GM12864 (cell line): ENCODE measurements around the gene MMP3.
A peak's percentile ranks its signal among the peaks of the same experiment; 100 is the strongest.

Experiments
- DNase-seq: peaks from one replicate; pipeline ENCODE4 v3.0.0-alpha.2; 2011; ENCODE audit warnings: low read depth
- H3K4me3 ChIP-seq: 2 replicates; pipeline ENCODE4 v1.5.1; 2011; ENCODE audit warnings: mild to moderate bottlenecking, low read depth, low read length, control low read depth
- TF ChIP-seq, protein P1 (sequence below): IDR thresholded peaks from 2 replicates; pipeline ENCODE4 v1.5.1; 2011; ENCODE audit warnings: low read depth, mild to moderate bottlenecking, moderate library complexity, low read length, control low read depth, inconsistent platforms; ENCODE audit errors: missing control alignments

Gene MMP3

GRCh38 chr11:102824556-102824955 is 18.9 kb downstream of the MMP3 start:
- TF ChIP-seq, protein P1, sequence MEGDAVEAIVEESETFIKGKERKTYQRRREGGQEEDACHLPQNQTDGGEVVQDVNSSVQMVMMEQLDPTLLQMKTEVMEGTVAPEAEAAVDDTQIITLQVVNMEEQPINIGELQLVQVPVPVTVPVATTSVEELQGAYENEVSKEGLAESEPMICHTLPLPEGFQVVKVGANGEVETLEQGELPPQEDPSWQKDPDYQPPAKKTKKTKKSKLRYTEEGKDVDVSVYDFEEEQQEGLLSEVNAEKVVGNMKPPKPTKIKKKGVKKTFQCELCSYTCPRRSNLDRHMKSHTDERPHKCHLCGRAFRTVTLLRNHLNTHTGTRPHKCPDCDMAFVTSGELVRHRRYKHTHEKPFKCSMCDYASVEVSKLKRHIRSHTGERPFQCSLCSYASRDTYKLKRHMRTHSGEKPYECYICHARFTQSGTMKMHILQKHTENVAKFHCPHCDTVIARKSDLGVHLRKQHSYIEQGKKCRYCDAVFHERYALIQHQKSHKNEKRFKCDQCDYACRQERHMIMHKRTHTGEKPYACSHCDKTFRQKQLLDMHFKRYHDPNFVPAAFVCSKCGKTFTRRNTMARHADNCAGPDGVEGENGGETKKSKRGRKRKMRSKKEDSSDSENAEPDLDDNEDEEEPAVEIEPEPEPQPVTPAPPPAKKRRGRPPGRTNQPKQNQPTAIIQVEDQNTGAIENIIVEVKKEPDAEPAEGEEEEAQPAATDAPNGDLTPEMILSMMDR = no peak
- no peak for DNase-seq

DNA sequence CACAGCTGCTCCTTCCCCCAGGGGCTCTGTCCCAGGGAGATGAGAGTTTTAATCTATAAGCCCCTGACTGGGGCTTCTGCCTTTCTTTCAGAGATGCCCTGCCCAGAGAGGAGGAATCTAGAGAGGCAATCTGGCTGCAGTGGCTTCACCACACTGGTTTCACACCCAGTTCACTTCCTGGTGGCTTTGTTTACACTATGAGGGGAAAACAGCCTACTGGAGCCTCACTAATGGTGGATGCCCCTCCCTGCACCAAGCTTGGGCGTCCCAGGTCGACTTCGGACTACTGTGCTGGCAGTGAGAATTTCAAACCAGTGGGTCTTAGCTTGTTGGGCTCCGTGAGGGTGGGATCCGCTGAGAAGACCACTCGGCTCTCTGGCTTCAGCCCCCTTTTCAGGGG is 23.9 kb downstream of the MMP3 start:
- TF ChIP-seq, protein P1 = no peak
- DNase-seq = no peak
- H3K4me3 ChIP-seq = no peak overlapping the region

More at GRCh38 chr11:102824556-102824955, 18.9 kb downstream of the MMP3 start:
- no peak overlapping the region for H3K4me3 ChIP-seq

GRCh38 chr11:102813484-102813883 is 29.9 kb downstream of the MMP3 start:
- TF ChIP-seq, protein P1 = no peak
- no peak overlapping the region for H3K4me3 ChIP-seq
- no peak for DNase-seq

DNA sequence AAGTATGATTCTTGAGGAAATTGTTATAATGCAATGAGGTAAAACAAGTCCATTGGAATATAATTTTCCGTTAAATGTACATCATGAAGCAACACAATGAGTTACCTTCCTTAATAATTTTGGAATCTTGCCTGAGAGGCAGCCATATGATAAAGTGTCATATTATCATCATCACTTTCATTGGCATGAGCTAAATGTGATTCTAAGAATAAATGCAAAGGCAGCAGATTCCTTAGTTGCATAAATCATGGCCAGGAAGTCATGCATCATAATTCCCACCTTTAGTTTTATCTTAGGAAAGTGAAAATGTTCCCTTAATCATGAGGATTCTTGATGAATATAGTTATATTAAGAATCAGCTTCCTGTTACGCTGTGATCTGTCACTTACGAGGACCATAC is 31.2 kb downstream of the MMP3 start:
- TF ChIP-seq, protein P1 = no peak
- DNase-seq = no peak

GRCh38 chr11:102810950-102811660 is 32.3 kb downstream of the MMP3 start:
- TF ChIP-seq, protein P1 = peak; percentile 39
- no peak overlapping the region for H3K4me3 ChIP-seq
- DNase-seq = no peak

More for the DNA sequence above, 31.2 kb downstream of the MMP3 start:
- no peak overlapping the region for H3K4me3 ChIP-seq

- TF ChIP-seq, protein P1 = no peak
- DNase-seq = no peak
- no peak overlapping the region for H3K4me3 ChIP-seq
Observed at GRCh38 chr11:102809971-102810370, 33.4 kb downstream of the MMP3 start.

DNA sequence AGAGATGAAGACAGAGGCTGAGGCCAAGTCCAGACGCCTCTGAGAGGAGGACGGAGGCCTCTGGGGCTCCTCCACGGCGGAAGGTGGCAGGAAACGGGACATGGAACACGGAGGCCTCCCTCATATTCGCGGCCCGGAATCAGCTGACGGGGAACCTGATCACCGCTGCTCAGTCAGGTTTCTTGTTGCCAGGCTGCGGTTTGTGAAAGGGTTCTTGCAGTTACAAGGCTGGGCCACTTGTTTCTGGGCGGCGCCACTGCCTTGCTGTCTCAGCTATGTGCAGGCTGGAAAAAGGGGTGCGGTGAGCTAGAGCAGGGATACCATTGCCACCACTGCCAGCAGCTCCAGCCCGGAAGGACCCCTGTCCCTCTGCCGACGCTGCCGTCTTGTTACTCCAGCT is 35.5 kb downstream of the MMP3 start:
- TF ChIP-seq, protein P1 = peak; percentile 56
- no peak overlapping the region for H3K4me3 ChIP-seq
- DNase-seq = no peak
